NCI-H1436 (cell line): ENCODE results near the gene ISCA1.
"Not testable (repeated sequence)": the region's sequence is repeated elsewhere in the genome, so short reads cannot be mapped to it uniquely, and the experiment has no call there.

Experiments
- DNase-seq: peaks from one replicate; lab custom pipeline; 2025; lab: John Stamatoyannopoulos, UW

The ISCA1 gene

DNA sequence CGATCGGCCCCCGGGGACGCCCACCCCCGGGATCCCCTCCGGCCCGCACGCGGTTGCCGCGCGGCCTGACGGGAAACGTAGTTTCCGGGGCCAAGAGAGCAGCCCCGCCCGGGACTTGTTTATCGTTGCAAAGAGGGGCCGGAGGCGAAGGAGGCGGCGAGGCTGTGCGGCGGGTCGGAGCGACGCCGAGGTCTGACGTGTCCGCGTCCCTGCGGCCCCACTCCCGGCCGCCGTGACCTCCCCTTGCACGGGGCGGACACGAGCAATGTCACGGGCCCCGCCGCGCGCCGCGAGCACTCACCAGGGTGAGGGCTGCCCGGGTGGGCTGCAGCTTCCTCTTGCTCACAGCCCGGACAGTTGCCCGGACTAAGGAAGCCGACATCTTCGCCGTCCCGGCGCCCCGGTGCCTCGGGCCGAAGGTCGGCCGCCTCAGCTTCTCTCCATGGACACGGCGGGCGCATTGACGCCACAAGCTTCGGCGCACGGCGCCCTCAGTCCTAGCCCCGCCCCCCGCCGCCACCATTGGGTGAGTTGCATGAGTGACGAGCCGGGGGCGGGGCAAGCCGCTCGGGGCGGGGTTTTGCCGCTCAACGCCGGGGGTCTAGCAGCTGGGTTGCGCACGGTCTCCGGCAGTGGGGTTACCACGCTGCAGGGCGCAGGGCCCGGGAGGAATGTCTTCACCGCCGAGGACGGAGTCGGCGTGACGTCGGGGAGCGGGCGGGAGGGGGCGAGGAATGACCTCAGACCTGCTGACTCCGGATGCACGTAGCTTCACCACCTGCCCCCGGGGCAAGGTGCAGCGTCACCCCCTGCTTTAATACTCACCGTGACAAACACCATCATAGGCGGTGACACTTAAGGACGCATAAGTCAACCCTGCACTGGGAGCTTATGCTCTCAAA is at the start of gene ISCA1:
ISCA1 (minus strand) TSS at position 462 of the 902 bp plus-strand sequence; CDS start at position 382, 80 bp downstream.
- peak; percentile 90 for DNase-seq

DNA sequence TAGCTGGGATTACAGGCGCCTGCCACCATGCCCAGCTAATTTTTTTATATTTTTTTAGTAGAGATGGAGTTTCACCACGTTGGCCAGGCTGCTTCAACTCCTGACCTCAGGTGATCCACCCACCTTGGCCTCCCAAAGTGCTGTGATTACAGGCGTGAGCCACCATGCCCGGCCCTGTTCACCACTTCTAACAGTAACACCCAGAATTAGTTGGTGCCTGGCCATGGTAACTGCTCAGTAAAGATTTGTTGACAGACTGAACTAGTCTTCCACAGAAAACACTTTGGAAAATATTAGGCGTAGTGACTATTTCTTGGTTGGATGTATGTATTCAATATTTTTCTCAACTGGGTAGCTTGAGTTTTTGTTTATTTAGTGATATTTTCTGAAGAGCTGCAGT is 47.8 kb upstream of the ISCA1 start:
- DNase-seq: no peak

GRCh38 chr9:86329649-86330048 is 47.3 kb upstream of the ISCA1 start:
- no peak for DNase-seq

DNA sequence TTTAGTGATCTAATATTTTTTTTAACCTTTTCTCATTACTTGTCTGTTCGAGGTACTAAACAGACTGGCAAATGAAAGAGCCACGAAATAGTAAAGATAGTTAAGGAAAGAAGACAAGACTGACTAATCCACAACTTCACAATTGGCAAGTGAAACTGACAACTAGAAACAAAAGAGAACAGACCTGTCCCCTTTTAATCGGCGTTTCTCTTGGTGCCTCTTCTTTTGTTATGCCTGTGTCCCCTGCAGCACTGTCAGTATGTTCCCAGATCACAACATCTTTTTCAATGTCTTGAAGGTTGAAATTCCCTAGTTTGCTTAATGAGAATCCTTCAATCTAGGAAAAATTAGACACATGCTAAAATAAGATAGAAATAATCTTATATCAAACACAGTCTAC is 45.8 kb upstream of the ISCA1 start:
- no peak for DNase-seq

- no peak for DNase-seq
These were observed 44.2 kb upstream of the ISCA1 start for GRCh38 chr9:86326536-86326935.

DNA sequence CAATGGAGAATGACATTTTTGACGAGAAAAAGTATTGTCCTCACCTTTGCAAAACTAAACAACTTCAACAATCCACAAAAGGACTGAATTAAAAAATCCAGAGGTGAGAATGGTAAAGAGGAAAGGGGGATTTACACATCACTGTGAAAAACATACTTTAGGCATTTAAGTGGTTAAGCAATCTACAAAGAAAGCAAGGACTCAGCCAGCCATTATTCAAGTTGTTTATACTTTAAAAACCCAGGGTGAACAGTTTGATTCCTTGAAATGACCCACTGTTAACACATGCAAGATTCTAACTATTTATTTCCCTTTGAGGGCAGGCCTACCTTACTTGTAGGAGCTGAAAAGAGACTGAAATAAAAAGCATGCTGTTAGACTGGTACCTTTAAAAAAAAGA is 42.6 kb upstream of the ISCA1 start:
- no peak for DNase-seq

- no peak for DNase-seq
These were observed 42.0 kb upstream of the ISCA1 start for GRCh38 chr9:86324308-86324707.

GRCh38 chr9:86322973-86323644 is 40.8 kb upstream of the ISCA1 start:
- DNase-seq: no peak

- no peak for DNase-seq
These were observed 39.0 kb upstream of the ISCA1 start for GRCh38 chr9:86321373-86321772.

GRCh38 chr9:86318187-86318586 is 35.8 kb upstream of the ISCA1 start:
- no peak for DNase-seq

GRCh38 chr9:86315078-86315477 is 32.7 kb upstream of the ISCA1 start:
- no peak for DNase-seq

DNA sequence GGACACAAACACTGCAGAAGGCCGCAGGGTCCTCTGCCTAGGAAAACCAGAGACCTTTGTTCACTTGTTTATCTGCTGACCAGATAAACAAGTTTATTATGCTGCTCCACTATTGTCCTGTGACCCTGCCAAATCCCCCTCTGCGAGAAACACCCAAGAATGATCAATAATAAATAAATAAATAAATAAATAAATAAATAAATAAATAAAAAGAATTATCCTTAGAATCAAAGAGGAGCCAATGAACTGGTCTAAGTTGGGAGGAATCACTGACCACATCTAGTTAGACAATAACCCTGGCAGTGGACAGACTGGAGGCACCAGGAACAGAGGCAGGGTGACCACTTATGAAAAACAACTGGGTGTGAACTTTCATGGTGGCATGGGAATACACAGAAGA is 30.6 kb upstream of the ISCA1 start:
- DNase-seq: not testable (repeated sequence)

GRCh38 chr9:86308687-86309086 is 26.3 kb upstream of the ISCA1 start:
- DNase-seq: no peak

DNA sequence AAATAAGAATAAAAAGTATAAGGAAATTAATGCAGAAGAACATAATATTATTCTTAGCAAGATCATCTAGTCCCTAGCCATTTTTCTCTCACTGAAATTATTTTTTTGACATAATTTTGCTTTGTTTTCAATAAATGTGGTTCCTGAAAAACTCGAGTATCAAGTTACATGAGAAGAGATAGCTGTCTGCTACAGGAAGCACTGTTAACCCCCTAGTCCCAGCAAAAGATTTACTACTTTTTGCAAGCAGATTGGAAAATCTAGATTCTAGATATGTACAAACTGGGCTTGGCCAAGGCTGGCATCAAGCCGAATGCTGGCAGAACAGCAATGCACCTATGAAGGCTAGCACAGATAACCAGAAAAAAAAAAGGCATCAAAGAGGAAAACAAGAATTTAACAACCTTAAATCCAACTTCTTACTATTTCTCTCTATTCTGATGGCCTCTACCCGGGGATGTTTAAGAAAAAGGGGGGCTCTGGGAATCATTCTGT is 21.9 kb upstream of the ISCA1 start:
- no peak for DNase-seq

- peak; percentile 14 for DNase-seq
These were observed 21.1 kb upstream of the ISCA1 start for GRCh38 chr9:86303316-86303975.

- DNase-seq: no peak
These were observed 19.3 kb upstream of the ISCA1 start for GRCh38 chr9:86301686-86302085.

DNA sequence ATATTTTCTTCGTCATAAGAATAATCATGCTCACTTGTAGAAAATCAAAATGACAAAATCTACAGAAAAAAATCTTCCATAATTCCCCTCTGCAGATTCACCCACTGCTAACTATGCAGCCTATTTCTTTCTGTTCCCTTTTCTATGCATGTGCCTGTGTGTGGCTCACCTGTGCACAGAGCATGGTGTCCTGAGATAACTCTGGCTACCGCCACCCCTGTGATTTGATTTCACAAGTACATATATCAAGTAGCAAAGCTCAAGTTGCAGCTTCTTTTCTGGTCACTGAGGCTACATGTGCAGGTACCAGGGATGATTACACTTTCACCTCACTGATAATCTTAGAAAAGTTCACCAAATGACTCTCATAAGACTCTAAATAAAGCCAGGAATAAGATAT is 18.4 kb upstream of the ISCA1 start:
- no peak for DNase-seq

GRCh38 chr9:86298873-86299272 is 16.5 kb upstream of the ISCA1 start:
- DNase-seq: no peak

DNA sequence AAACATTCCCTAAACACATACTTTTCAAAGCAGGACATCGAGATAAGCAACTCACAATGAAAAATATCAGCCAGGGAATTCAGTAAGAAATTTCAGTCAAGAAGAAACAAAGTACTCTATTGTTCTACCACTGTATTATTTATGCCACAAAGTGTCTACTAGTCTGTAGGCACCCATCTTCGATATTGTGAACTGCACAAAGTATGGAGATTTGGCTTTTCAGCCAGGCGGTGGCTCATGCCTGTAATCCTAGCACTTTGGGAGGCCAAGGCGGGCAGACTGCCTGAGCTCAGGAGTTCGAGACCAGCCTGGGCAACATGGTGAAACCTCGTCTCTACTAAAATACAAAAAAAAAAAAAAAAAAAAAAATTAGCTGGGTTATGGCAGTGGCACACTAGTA is 8.0 kb upstream of the ISCA1 start:
- not testable (repeated sequence) for DNase-seq

DNA sequence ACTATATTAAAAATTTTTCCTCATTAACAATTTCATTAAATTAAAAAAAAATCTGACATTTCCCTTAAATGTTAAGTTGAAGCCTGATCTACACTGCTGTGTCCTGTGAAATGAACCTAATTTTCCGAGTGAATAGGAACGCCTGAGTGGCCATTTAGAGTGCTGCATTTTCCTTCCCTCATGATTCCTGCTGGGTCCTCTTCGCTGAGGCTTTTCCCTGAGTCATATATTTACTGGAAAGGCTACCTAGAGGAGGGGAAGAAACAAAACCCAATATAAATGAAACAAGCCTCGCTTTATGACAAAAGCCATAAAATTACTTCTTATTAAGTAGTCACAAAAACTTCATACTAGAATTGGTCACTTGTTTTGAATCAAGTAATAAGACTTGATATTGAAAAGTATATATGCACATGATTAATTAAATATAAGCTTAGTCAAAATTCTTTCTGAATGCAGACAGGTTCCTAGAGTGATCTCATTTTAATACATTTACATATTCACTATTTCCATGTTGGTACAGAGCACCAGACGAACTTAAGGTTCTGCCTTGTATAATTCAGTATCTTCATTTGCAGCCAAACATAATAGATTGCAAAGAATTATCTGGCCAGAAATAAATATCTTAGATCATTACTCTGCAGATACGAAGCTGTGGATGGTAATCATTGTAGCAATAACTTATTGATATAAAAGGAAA is 6.3 kb upstream of the ISCA1 start:
- no peak for DNase-seq

DNA sequence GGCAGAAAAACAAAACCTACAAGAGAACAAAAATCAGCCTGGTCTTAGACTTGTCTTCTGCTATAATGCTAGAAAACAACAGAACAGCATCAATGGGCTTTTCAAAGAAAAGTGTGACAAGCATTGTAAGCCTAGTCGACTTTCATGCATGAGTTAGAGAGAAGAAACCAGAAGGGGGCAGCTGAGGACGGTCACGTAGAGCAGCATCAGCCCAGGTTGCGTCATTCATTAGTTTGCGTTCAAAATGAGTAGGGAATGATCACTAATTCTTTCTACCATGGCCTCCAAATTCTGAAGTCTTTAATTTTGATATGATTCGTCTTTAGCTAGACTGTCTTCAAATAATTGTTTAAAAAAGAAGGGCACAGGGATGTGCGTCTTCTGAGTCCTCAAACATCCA is 4.7 kb upstream of the ISCA1 start:
- no peak for DNase-seq

- DNase-seq: no peak
These were observed 3.9 kb upstream of the ISCA1 start for GRCh38 chr9:86286278-86286677.
